A673 (cell line): ENCODE measurements around the gene MEGF11. TPM values are rescaled to one million over a fixed set of nuclear protein-coding genes. Genes with fewer than 3 reads are reported as not detected.

ENCODE experiments used
- BruUV-seq: library from RNA; stranded (reverse); fragments of 400-500 nt; replicated peaks from 2 replicates; lab custom pipeline; 2021; lab: Mats Ljungman, UMichigan
- CTCF ChIA-PET: fragments of 300-600 bp; sonication (Branson Sonifier 250); formaldehyde crosslinking; loops from one replicate; lab custom pipeline; 2022; ENCODE audit warnings: antibody characterized with exemption; lab: Charles Lee
- POLR2A ChIA-PET: fragments of 300-600 bp; sonication (Branson Sonifier 250); formaldehyde crosslinking; loops from one replicate; lab custom pipeline; 2022; ENCODE audit warnings: antibody characterized with exemption; ENCODE audit not compliant: low non-redundant PET; lab: Charles Lee
- DNase-seq: peaks from one replicate; pipeline ENCODE4 v3.0.0-alpha.2; 2015; ENCODE audit warnings: low spot score
- H3K27ac ChIP-seq: fragments of 200-600 bp; sonication (generic); 2 replicates; pipeline ENCODE4 v1.5.1; 2016; ENCODE audit warnings: mixed run types, low read depth, mild to moderate bottlenecking, mixed read lengths, antibody characterized with exemption, low read length; ENCODE audit not compliant: poor library complexity, severe bottlenecking
- H3K27me3 ChIP-seq: fragments of 200-600 bp; sonication (generic); replicated peaks from 2 replicates; pipeline ENCODE4 v1.6.1; 2017; ENCODE audit warnings: mixed run types, low read depth, mild to moderate bottlenecking, mixed read lengths, antibody characterized with exemption, low read length; ENCODE audit not compliant: insufficient read depth, poor library complexity
- H3K36me3 ChIP-seq: fragments of 200-600 bp; sonication (generic); 2 replicates; pipeline ENCODE4 v1.6.1; 2016; ENCODE audit warnings: mixed run types, mild to moderate bottlenecking, mixed read lengths, antibody characterized with exemption, low read length; ENCODE audit not compliant: insufficient read depth, poor library complexity, severe bottlenecking
- H3K4me1 ChIP-seq: fragments of 200-600 bp; sonication (generic); 2 replicates; pipeline ENCODE4 v1.6.1; 2017; ENCODE audit warnings: mixed run types, mild to moderate bottlenecking, mixed read lengths, antibody characterized with exemption, low read length; ENCODE audit not compliant: insufficient read depth, poor library complexity, severe bottlenecking
- H3K4me3 ChIP-seq: fragments of 200-600 bp; sonication (generic); 2 replicates; pipeline ENCODE4 v1.5.1; 2016; ENCODE audit warnings: low read depth, mixed run types, mild to moderate bottlenecking, mixed read lengths, low read length; ENCODE audit not compliant: poor library complexity, severe bottlenecking
- H3K9me3 ChIP-seq: fragments of 200-600 bp; sonication (generic); 2 replicates; pipeline ENCODE4 v1.6.1; 2016; ENCODE audit warnings: mixed run types, low read depth, mild to moderate bottlenecking, mixed read lengths, antibody characterized with exemption, low read length; ENCODE audit not compliant: poor library complexity, severe bottlenecking
- CTCF ChIP-seq: fragments of 300-800, 200-600 bp; sonication (generic); conservative IDR thresholded peaks from 2 replicates; pipeline ENCODE4 v1.5.1; 2017; ENCODE audit warnings: low read depth, mild to moderate bottlenecking, antibody characterized with exemption, low read length, moderate library complexity, mixed read lengths
- EZH2 ChIP-seq: fragments of 200-600 bp; sonication (generic); IDR thresholded peaks from 2 replicates; pipeline ENCODE4 v1.6.1; 2017; ENCODE audit warnings: borderline replicate concordance, low read depth, mild to moderate bottlenecking, mixed read lengths, antibody characterized with exemption, low read length; ENCODE audit not compliant: poor library complexity, severe bottlenecking
- intact Hi-C: fragments of 100-400 bp; cut with micrococcal nuclease; formaldehyde crosslinking; loops from one replicate; pipeline ENCODE4 v1.10.0; 2022; ENCODE audit not compliant: unreplicated experiment
- total RNA-seq: library from RNA; stranded (reverse); gene quantifications from 2 replicates; pipeline ENCODE4 v1.2.3, GENCODE V29; 2021

Gene MEGF11
- total RNA-seq, 1 experiment from 2014 or later: 0.43 TPM

- Histone ChIP-seq H3K27ac (no peak overlapping the region), H3K4me1 (no peaks in the 10 kb centered on the region), H3K36me3 (no peaks in the 10 kb centered on the region), H3K9me3 (no peaks in the 10 kb centered on the region), H3K27me3 (no peaks in the 10 kb centered on the region), H3K4me3 (no peak overlapping the region)
- ChIA-PET CTCF (no interaction called here), POLR2A (no interaction called here)
- DNase-seq: no peak
- BruUV-seq: no TSS peak
- TF ChIP-seq EZH2 (no peak), CTCF (no peak)
- intact Hi-C loops: no loop called here
These were observed 339.2 kb downstream of the MEGF11 start for GRCh38 chr15:65914386-65914785.

- no peak for DNase-seq
- POLR2A ChIA-PET: no interaction called here
- intact Hi-C loops: no loop called here
These were observed 339.8 kb downstream of the MEGF11 start for GRCh38 chr15:65913631-65914199.

GRCh38 chr15:65912235-65912634, 341.3 kb downstream of the MEGF11 start:
- Histone ChIP-seq H3K36me3 (no peaks in the 10 kb centered on the region), H3K27ac (no peak overlapping the region), H3K9me3 (no peaks in the 10 kb centered on the region), H3K27me3 (no peaks in the 10 kb centered on the region), H3K4me1 (no peaks in the 10 kb centered on the region), H3K4me3 (no peak overlapping the region)
- no peak for TF ChIP-seq EZH2
- no peak for TF ChIP-seq CTCF
- intact Hi-C loops: no loop called here
- ChIA-PET POLR2A (no interaction called here), CTCF (no interaction called here)
- BruUV-seq: no TSS peak
- no peak for DNase-seq

More at GRCh38 chr15:65913631-65914199, 339.8 kb downstream of the MEGF11 start:
- BruUV-seq: no TSS peak
- Histone ChIP-seq H3K4me1 (no peaks in the 10 kb centered on the region), H3K9me3 (no peaks in the 10 kb centered on the region), H3K4me3 (no peak overlapping the region), H3K27me3 (no peaks in the 10 kb centered on the region), H3K27ac (no peak overlapping the region), H3K36me3 (no peaks in the 10 kb centered on the region)
- no peak for TF ChIP-seq EZH2
- no peak for TF ChIP-seq CTCF
- CTCF ChIA-PET: no interaction called here
